Stimulated activated CD4-positive, alpha-beta T cell treated with anti-CD3 and anti-CD28 coated beads, Interleukin-12 subunit alpha, Interleukin-12 subunit beta, amount 100 ng/mL, for 4 hours (primary cell): ENCODE results near the gene MAPKAPK3.
A peak's percentile ranks its signal among the peaks of the same experiment; 100 is the strongest.

ENCODE experiments used
- DNase-seq: peaks from one replicate; pipeline ENCODE4 v3.0.0-alpha.2; 2020

MAPKAPK3 gene

DNA sequence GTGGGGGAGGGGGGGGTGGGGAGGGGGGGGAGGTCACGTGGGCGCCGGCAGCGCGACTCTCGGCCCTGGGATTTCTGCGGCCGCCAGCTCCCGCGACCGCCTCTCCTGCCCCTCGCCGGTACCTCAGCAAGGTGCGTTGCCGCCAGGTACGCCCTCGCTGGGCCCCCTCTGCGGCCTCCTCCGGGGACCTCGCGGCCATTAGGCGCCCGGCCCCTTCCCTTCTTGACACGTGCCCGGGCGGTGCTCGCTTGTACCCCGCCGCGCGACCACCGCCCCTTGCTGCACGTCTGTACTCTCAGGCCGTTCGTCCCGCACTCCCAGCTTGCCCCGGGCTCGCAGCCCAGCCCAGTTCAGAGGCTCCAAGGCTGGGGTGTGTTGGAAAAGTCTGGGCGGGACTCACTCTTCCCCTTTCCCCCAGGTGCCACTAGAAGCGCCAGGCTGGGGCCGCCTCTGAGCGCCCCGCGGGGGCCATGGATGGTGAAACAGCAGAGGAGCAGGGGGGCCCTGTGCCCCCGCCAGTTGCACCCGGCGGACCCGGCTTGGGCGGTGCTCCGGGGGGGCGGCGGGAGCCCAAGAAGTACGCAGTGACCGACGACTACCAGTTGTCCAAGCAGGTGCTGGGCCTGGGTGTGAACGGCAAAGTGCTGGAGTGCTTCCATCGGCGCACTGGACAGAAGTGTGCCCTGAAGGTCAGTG, at the start of gene MAPKAPK3:
Gene MAPKAPK3, plus strand, starts transcription at position 56 of the 696 bp plus-strand sequence. Its CDS starts 415 bp downstream, at position 471.
- DNase-seq, result peak; percentile 46

DNA sequence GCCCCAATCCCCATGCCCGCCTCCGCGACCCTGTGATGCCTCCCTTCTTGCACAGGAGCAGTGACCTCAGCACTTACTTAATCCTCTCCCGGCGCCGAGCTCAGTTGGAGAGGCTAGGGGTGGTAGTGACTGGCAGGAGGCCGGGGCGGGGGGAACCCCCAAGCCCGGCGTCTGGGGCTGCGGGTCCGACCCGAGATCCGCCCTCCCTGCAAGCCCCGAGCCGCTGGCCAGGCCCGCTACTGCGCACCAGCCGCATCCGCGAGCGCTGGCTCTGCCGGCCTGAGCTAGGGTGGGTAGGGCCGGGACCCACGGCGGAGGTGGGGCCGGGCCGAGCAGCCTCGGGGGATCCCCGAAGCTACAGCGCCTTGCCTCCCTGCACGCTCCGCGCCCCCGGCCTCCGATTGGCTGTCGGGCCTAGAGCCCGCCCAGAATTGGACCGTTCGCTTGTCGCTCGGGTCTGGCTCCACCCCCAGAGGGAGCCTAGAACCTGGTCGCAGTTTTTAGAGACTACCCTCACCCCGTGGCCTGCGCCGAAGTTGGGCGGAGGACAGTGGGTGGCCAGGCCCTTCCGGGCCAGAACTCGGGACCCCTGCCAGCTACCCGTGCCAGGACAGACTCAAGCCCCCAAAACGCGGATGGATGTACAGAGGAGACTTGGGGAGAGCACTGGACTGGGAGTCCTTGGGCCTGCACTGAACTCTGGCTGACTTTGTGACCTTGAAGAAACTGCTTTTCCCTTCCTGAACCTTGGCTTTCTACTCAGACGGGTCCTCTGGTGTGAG, 49.4 kb upstream of the MAPKAPK3 start, which contains the start of gene C3orf18:
Gene C3orf18, minus strand, starts transcription at position 362 of the 782 bp plus-strand sequence. CDS start 2,048 bp downstream, outside the sequence.
- DNase-seq, result peak; percentile 94

DNA sequence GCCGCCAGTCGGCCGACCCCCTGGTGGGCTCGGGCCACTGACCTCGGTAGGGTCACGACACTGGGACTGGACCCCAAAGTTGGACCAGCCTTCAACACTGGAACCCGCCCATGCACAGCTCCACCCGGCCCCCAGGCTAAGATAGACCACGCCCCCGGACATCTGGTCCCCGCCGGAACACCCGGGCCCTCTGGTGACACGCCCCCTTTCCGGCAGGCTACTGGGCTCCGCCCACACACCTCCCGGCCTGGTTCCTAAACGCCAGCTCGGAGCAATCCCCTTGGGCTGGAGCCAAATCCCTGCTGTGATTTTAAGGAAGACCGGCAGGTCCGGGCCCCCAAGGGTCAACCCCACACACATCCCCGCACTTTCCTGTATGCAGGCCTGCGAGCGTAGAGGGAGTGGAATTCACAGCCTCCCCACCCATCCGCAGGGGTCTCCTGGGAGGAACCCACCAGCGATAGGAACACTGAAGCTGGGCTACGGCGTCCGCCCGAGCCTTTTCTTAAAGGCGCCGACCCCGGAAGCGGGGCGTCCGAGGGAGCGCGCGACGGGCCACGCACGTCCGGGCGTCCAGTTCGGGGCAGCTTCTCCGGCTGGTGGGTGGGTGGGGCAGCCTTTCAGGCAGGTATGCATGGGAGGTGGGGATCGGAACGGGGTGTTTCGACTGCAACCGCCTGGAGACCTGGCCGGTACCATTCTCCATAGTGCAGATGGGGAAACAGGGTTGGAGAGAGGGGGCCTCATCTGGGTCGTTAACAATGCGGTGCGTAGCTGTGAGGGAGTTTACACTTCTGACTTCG, 47.8 kb upstream of the MAPKAPK3 start, which contains the start of gene HEMK1:
Gene HEMK1, plus strand, starts transcription at position 576 of the 803 bp plus-strand sequence. CDS start 1,583 bp downstream, outside the sequence.
- peak; percentile 93 for DNase-seq

DNA sequence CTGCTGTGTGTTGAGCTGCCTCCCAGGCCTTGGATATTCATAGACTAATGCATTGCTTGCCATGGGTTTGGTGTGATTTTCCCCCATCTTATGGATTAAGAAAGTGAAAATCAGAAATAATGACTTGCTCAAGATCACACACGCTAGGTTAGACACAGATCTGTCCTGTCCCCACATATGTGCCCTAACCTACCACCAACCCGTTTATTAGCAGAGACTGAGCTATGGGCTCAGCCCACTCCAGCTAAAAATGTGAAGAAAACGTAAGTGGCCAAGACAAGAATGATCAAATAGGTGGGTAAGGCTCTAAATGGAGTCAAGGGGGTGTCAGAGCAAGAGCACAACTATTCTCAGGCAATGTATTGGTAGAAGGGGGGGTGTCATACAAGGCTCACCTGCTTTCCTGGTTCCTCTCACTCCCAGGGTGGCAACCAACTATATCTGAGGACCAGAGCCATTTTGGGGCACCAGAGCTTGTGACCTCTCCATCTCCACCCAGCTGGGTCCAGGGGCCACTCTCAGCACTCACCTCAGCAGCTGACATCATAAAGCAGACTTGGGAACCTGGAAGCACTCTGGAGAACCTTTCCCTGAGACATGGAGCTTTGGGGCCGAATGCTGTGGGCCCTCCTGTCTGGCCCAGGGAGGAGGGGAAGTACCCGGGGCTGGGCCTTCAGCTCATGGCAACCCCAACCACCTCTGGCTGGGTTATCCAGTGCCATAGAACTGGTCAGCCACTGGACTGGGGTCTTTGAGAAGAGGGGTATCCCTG, 46.3 kb upstream of the MAPKAPK3 start:
- DNase-seq, result no peak

DNA sequence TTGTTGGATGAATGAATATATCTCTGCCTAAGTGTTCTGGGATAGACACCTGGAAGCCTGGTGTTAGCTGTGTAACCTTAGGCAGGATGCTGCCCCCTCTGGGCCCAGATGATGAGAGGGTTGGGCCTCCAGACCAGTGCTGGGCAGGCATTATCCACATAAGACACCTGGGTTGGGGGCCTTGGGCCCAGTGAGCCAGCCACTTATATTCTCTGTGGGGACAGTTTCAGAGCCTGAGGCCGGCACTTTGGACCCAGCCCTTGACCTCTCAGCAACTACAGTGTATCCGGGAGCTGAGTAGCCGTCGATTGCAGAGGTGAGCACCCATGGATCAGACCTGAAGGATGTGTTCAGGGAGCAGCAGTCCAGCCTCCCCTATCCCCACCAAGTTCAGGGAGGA, 45.5 kb upstream of the MAPKAPK3 start:
- no peak for DNase-seq

DNA sequence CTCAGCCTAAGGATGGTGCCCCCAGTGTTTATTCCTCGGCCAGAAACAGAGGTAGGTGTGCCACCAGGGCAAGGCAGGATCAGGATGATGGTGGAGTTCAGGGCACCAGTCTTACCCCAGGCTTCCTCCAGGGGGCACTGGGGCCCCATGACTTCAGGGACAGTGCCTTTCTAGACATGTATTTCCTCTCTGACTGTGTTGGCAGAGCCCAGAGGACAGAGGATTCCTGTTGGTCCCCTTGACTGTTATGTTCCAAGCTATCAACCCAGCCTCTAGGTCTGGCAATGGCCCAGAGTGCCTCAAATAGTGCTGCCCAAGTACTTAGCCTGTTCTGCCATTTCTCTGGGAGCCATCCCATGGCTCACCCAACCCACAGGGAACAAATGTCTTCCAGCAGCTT, 44.8 kb upstream of the MAPKAPK3 start:
- DNase-seq, result peak; percentile 76

DNA sequence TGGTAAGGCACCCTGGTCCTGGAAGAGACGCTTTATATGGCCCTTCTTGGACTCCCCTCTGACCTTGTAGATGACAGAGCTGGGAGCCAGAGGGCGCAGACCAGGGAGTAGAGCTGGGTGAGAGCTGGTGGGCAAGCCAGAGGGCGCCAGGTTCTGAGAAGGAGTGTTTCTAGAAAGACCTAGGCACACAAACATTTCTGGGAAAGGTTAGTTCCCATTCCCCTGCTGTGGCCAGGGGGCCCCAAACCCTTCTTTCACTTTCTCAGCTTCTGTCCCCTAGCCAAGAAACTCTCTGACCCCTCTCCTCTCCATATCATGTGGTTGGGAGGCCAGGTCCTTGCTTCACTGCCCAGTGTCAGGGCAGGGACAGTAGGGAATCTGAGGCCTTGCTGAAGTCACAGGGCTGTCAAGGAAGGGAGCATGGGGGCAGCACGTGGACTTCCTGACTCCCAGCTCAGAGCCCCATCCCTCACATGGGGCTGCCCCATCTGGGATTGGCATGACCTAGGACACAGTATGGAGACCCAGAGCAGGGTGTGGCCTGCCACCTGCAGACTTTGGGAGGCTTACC, 44.1 kb upstream of the MAPKAPK3 start:
- no peak for DNase-seq

DNA sequence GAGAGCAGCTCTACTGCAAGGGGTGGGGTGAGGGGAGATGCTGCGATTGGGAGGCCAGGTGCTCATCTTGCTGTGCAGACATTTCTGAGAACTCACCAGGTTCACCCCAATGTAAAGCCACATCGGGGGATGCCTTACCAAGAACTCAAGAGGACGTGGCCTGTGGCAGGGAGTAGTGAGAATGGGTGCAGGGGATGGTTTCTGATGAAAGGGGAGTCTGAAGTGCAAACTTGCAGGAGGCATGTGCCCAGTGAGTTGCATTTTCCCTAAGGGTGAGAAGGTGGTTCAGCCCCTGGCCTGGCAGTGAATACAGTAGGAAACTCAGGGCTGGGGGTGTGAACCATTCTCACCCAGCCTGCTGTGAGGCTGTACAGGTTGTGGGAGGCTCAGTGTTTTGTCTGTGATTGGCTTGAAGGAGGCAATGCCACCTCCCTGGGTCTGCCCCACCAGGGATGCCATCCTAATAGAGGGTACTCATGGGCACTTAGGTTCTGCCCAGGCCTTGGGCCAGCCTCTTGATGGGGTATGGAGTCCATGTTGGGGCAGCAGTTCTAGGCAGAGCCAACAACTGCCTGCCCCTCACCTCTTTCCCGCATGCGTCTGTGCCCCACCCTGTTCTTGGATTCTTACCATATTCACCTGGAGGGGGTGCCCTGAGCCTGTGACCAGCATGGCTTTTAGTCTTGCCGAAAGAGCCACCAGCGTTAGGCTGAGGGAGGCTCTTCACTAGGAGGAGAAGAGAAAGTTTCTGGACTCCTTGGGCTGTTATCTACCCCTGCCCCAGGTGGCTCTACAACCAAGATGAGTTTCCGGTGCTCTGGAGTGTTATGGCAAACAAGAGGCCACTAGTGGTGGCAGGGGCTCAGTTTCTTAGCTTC, 43.1 kb upstream of the MAPKAPK3 start:
- peak; percentile 64 for DNase-seq

DNA sequence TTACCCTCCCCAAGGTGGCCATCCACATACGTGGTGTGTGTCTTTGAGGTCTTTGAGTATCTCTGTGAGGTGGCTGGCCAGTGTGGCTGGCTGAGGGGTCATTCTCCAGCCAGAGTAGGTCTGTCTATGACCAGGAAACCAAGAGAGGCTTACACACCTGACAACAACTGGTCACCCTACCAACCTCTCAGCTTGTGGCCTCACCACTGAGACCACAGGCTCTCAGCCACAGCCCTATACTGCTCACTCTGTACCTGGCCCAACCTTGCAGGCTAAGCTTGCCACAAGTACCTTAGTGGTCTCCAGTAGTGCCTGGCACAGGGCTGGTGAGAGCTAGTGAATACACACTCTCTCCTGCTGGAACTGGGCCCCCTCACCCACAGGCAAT, 42.5 kb upstream of the MAPKAPK3 start:
- DNase-seq, result no peak

DNA sequence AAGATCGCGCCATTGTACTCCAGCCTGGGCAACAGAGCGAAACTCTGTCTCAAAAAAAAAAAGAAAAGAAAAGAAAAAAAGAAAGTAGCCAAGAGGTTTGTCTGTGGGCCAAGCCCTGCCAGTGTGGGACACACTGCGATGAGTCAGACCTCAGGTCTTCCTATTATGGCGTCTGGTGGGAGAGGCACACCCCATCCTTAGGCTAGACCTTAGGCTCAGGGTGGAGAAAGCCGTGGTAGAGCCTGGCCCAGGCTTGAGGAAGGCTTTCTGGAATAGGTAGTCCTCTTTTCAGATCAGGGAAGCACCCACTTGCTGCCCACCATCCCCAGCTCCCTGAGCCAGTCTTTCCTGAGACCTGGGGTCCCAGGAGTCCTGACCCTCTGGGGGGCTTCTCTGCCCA, 41.6 kb upstream of the MAPKAPK3 start:
- no peak for DNase-seq

DNA sequence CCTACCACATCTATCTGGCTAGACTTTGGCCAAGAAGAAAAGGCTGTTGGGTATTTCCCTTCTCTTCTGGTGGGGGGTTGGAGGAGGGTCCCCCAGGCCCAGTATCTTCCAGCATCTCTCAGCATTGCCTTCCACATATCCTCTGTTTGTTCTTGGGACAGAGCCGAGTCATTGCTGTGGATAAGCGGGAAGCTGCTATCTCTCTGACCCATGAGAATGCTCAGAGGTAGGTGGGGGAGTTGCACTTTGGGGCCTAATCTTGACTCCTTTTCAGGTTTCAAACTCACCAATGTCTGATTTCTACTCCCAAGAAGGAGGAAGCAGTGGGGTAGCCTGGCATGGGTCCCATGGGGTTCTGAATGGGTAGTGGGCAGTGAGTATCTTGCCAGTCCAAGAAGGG, 39.6 kb upstream of the MAPKAPK3 start:
- DNase-seq, result no peak

DNA sequence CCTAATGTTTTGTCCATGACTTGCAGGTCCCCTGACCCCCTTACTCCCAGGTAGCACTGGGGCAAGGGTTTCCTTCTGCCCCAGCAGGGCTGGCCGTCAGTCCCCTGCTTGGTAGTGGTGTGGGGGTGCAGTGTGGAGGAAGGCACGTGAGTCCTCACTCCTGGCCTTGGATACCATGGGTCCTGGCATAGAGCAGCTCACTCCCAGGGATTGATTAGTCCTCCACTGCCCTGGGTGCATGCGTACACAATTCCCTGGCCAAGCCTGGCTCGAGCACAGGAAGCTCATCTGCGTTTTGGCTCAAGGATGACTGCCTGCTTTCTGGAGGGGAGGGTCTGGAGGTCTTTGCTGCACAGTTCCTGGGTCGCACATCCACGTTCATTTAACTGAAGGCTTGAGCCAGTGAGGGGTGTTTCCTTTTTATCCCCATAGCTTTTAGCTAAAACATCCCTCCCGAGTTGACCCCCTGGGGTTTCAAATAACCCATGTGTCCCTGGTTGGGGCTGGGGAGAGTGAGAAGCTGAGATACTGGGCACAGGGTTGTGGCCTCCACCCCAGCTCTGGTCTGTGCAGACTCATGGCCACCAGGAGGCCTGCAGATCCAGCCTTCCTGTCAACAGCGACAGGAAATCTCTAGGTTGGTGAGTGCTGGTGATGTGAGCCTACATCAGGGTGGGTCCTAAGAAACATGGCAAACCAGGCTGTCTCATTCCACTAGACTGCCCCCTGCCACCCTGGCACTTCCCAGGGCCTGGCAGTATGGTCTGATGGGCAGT, 36.1 kb upstream of the MAPKAPK3 start:
- no peak for DNase-seq

DNA sequence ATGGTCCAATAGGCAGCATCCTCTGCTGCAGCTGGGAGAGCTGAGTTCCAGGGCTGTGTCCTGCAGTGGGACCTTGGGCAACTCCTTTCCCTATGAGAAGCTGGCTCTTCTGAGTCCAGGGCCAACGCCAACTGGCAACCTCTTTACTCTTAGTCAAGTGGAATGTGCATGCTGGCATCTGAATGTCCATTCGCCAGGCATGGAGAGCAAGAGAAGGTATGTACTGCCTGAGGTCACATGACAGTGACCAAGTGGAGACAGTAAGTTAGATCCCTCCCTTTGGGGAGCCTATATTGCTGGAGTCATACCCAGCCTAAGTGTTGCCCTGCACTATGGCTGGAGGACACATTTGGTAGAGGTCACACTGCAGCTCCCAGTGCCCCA, 35.5 kb upstream of the MAPKAPK3 start:
- no peak for DNase-seq

DNA sequence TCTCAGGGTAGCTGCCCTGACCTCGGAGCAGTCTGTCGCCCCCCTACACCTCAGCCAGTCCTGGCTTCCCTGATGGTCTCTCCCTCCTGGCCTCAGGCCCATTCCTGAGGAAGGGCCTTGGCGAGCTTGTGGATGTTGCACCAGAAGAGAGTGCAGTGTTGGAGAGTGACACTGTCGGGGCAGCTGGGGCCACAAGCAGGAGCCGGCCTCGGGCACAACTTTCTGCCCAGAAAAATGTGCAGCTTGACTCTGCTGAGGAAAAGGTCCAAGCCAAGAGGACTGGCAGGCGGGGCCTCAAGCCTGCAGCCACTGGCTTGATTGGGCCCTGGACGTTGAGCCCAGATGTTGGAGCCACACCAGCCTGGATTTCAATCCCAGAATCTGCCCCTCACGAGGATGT, 34.9 kb upstream of the MAPKAPK3 start:
- DNase-seq, result no peak

DNA sequence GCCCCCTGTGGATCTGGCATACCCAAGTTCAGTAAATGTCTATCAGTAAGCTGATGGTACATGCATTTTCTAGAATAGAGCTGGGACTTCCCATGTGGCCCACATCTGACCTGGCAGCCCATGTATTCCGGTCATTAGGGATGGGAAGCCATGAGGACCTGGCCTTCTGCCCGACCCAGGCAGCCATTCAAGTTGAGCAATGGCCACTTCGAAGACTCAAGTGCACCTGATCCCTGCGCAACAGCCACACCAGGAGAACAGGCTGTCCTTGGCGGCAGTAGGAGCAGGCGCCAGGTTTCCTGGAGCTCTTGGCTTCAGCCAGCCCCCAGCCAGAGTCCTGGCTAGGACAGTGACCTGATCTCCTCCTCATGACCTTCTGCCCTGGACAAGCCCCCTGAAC, 33.1 kb upstream of the MAPKAPK3 start:
- no peak for DNase-seq

DNA sequence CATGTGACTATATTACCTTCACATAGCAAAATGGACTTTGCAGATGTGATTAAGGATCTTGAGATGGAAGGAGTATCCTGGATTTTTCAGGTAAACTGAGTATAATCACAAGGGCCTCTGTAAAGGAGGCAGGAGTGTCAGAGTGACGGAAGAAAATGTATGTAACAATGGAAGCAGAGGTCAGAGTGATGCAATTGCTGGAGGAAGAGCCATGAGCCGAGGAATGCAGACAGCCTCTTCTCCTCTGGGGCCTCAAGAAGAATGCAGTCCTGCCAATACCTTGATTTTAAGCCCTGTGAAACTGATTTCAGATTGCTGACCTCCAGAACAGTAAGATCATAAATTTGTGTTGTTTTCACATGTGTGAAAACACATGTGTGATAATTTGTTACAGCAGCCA, 32.6 kb upstream of the MAPKAPK3 start:
- no peak for DNase-seq

DNA sequence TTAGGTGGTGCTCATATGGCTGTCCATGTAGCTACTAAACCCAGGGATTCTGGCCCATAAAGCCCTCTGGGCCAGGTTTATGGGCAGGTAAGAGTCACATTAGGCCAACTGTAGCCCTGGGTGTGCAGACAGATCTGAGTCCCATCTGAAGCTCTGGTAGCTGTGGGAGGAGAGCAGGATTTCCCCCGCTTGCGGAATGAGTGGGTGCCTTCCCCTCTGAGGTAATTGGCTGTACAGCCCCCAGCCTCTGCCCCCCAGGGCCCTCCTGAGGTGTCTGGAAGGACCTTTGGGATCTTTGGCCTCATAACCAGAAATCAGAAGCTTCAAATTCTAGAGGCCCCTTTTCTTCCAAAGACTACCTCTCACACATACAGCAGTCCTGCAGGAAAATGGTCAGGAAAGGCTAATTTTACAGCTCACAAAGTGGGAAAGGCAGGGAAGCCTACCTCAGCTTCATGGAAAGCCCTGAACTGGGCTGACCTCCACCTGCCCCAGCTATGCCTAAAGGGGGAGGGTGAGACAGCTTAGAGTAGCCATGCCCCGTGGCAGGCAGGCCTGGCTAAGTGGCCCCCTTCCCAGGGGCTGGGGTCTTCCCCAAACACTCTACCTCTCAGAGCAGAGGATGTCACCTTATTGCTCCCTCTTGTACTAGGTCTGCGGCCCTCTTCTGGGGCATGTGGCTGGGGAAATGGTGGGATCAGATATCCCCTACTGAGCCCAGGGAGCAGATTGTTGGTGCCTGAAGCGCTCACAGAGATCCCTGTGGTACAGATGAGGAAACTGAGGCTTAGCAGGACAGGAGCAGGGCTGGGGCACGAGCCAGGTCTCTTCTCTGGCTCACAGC, 30.8 kb upstream of the MAPKAPK3 start:
- DNase-seq, result peak; percentile 38

DNA sequence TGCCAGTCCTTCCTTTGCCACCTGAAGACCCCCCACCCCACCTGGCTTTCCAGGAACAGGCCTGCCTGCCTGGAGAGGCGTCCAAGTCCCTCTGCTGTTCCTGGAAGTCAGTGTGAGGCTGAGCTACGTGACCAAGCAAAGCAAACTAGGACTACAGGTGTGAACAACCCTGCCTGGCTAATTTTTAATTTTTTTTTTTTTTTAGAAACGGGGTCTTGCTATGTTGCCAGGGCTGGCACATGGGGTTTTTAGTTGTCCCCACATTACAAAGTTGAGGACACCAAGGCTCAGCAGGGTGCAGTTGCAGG, 30.2 kb upstream of the MAPKAPK3 start:
- DNase-seq, result no peak

DNA sequence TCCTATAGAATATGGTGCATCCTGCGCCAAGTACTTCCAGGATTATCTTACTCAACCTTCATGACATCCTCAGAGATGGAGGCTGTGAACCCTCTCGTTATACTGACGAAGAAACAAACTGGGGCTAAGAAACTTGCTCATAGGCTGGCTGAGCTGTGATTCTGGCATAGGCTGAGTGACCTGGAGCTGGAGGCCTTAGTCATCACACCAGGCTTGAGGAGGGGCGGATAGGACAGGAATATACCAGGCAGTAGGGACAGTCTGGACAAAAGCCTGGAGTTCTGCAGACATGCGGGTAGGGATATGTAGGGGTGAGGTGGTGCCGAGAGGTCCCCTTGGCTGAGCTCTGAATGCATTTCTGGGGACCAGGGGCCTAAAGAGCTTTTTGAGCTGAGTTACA, 29.6 kb upstream of the MAPKAPK3 start:
- DNase-seq, result no peak
